B cell (primary cell): Measurements from ENCODE around the gene LRRC73. TPM values are rescaled to one million over a fixed set of nuclear protein-coding genes. Genes with fewer than 3 reads are reported as not detected.
A peak's percentile ranks its signal among the peaks of the same experiment; 100 is the strongest.

Experiments
- ATAC-seq: fragments of 200-7000 bp; cut with Tn5 transposase; one replicate; pipeline ENCODE4 v1.10.0; 2021; ENCODE audit warnings: low read depth, mild to moderate bottlenecking, moderate number of reproducible peaks, moderate library complexity
- CTCF ChIA-PET: fragments of 350-600 bp; sonication (Branson Sonifier 250); formaldehyde crosslinking; loops from one replicate; lab custom pipeline; 2021; ENCODE audit warnings: antibody characterized with exemption, inconsistent platforms; lab: Charles Lee
- POLR2A ChIA-PET: fragments of 350-600 bp; sonication (Branson Sonifier 250); formaldehyde crosslinking; loops from one replicate; lab custom pipeline; 2021; ENCODE audit warnings: antibody characterized with exemption; lab: Charles Lee
- DNase-seq: peaks from one replicate; pipeline ENCODE4 v3.0.0; 2013
- H2AFZ ChIP-seq: 2 replicates; pipeline ENCODE4 v1.6.1; 2012; ENCODE audit warnings: mild to moderate bottlenecking, low read depth, low read length; ENCODE audit not compliant: insufficient read depth, poor library complexity, severe bottlenecking
- H3K27ac ChIP-seq, 2 donors: 1 replicate in 1 of 2; 2 replicates in 1 of 2; pipeline ENCODE4 v1.5.1; 2012 to 2013; ENCODE audit warnings: low read length in 2 of 2, mild to moderate bottlenecking in 2 of 2, moderate library complexity in 1 of 2
- H3K27me3 ChIP-seq, 4 experiments: fragments of 200-600 bp in 1 of 4; sonication (generic) in 1 of 4; replicated peaks in 1 of 4; 1 replicate in 2 of 4; 2 replicates in 2 of 4; pipeline versions ENCODE4 v1.6.1 to v1.7.0; 2013 to 2016; ENCODE audit warnings: low read length in 3 of 4, mild to moderate bottlenecking in 2 of 4, mixed read lengths in 1 of 4, moderate library complexity in 1 of 4; ENCODE audit not compliant: insufficient read depth in 4 of 4, control insufficient read depth in 3 of 4; ENCODE audit errors: control extremely low read depth in 1 of 4
- H3K36me3 ChIP-seq, 2 experiments: replicated peaks in 1 of 2; 1 replicate in 1 of 2; 2 replicates in 1 of 2; pipeline versions ENCODE4 v1.6.1 to v1.7.1; 2013; ENCODE audit warnings: low read length in 1 of 2; ENCODE audit not compliant: insufficient read depth in 2 of 2, control insufficient read depth in 1 of 2; ENCODE audit errors: control extremely low read depth in 1 of 2, extremely low read depth in 1 of 2
- H3K4me1 ChIP-seq, 2 donors: fragments of 200-600 bp in 1 of 2; sonication (generic) in 1 of 2; 1 replicate in 1 of 2; 2 replicates in 1 of 2; pipeline versions ENCODE4 v1.5.1 to v1.6.1; 2013 to 2017; ENCODE audit warnings: low read length in 2 of 2; ENCODE audit not compliant: control insufficient read depth in 2 of 2, insufficient read depth in 2 of 2
- H3K4me2 ChIP-seq: replicated peaks from 2 replicates; pipeline ENCODE3; 2012; ENCODE audit warnings: mild to moderate bottlenecking, low read depth, low read length; ENCODE audit not compliant: poor library complexity, severe bottlenecking
- H3K4me3 ChIP-seq, 5 experiments: fragments of 200-600 bp in 1 of 5; sonication (generic) in 1 of 5; 1 replicate in 3 of 5; 2 replicates in 2 of 5; pipeline versions ENCODE4 v1.5.1 to v1.7.0; 2011 to 2016; ENCODE audit warnings: low read length in 4 of 5, mild to moderate bottlenecking in 4 of 5, low read depth in 2 of 5, control low read depth in 1 of 5, moderate library complexity in 1 of 5; ENCODE audit not compliant: insufficient read depth in 1 of 5; ENCODE audit errors: control extremely low read depth in 1 of 5, extremely low read depth in 1 of 5
- H3K79me2 ChIP-seq: fragments of 200-600 bp; sonication (generic); one replicate; pipeline ENCODE4 v1.6.0; 2016; ENCODE audit warnings: low read length; ENCODE audit not compliant: control insufficient read depth, insufficient read depth
- H3K9ac ChIP-seq: fragments of 200-600 bp; sonication (generic); 2 replicates; pipeline ENCODE4 v1.6.1; 2017; ENCODE audit warnings: mild to moderate bottlenecking, low read length, moderate library complexity
- H3K9me3 ChIP-seq, 3 donors: one replicate each; pipeline versions ENCODE4 v1.6.1 to v1.7.1; 2013; ENCODE audit warnings: low read length in 2 of 3; ENCODE audit not compliant: control insufficient read depth in 2 of 3, insufficient read depth in 1 of 3; ENCODE audit errors: control extremely low read depth in 1 of 3
- H4K20me1 ChIP-seq: 2 replicates; pipeline ENCODE4 v1.6.0; 2012; ENCODE audit warnings: mild to moderate bottlenecking, low read length; ENCODE audit not compliant: insufficient read depth, control insufficient read depth, poor library complexity, severe bottlenecking
- H3K27ac Mint-ChIP-seq: one replicate; pipeline ENCODE4 v1.8.0; 2021; ENCODE audit warnings: mixed read lengths
- H3K27me3 Mint-ChIP-seq: one replicate; pipeline ENCODE4 v1.8.0; 2021; ENCODE audit warnings: mixed read lengths
- H3K4me1 Mint-ChIP-seq: one replicate; pipeline ENCODE4 v1.8.0; 2021; ENCODE audit warnings: mixed read lengths
- H3K4me3 Mint-ChIP-seq: one replicate; pipeline ENCODE4 v1.8.0; 2021; ENCODE audit warnings: mixed read lengths
- H3K9me3 Mint-ChIP-seq: one replicate; pipeline ENCODE4 v1.8.0; 2022; ENCODE audit warnings: mixed read lengths; ENCODE audit not compliant: insufficient read depth
- EZH2 ChIP-seq: IDR thresholded peaks from 2 replicates; pipeline ENCODE4 v1.6.1; 2012; ENCODE audit warnings: borderline replicate concordance, low read depth, mild to moderate bottlenecking, moderate library complexity, low read length; ENCODE audit not compliant: insufficient read depth, poor library complexity, severe bottlenecking
- WGBS: methylation state at CpG from one replicate; pipeline ENCODE4 v1.1.5; 2013; ENCODE audit warnings: missing lambda C conversion rate; ENCODE audit not compliant: insufficient coverage; 5-methylcytosine and 5-hydroxymethylcytosine counted together
- intact Hi-C: fragments of 100-400 bp; cut with micrococcal nuclease; formaldehyde crosslinking; loops from one replicate; pipeline ENCODE4 v1.10.0; 2022
- polyA plus RNA-seq: library from polyadenylated mRNA; depleted of rRNA; stranded (reverse); fragments of >200 nt; gene quantifications from 2 replicates; pipeline ENCODE4 v1.2.3, GENCODE V29; 2012
- total RNA-seq, 2 donors: library from RNA; stranded (reverse); fragments of 120-200 nt in 1 of 2; gene quantifications; 1 replicate in 1 of 2; 2 replicates in 1 of 2; pipeline versions ENCODE4 v1.2.3 to v1.2.4, GENCODE V29; 2013 to 2022
- TF ChIP-seq, protein P1 (sequence below): fragments of 200-600 bp; IDR thresholded peaks from one replicate; pipeline ENCODE4 v1.8.0; 2022; ENCODE audit warnings: antibody characterized with exemption, mild to moderate bottlenecking

Gene LRRC73
- total and polyA plus RNA-seq, 2 donors (not counting 1 experiment from before 2014, with no cell fraction given) = 0.06 to 0.99 TPM

DNA sequence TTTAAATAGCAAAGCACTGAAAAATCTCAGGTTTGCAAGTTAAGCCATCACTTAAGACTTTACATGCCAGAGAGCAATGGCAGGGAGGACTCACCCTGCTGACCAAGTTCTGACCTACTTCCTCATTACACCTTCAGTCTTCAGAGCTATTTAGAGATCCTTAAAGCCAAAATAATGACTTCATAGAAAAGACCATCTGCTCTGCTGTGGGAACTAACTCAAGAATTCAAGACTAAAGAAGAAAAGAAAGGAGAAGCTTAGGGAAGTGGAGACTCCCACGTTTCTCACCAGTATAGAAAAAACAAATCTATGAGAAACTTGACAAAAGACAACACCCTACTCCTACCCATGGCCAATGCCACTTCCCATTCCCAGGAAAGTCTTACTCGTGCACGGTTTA is 37.1 kb upstream of the LRRC73 start:
- no peak for DNase-seq
- Histone ChIP-seq H3K9ac (no peak overlapping the region), H2AFZ (no peak overlapping the region), H3K4me1 (no peaks in the 10 kb centered on the region), H3K4me3 (no peak overlapping the region), H3K36me3 (peaks cover 6 to 64% of the 10 kb centered on the region in 2 experiments), H3K9me3 (no peaks in the 10 kb centered on the region), H3K27ac (peak overlapping the region; percentile 21 to 56), H3K79me2 (no peaks in the 10 kb centered on the region), H3K4me2 (no peak overlapping the region), H3K27me3 (no peaks in the 10 kb centered on the region), H4K20me1 (no peaks in the 10 kb centered on the region)
- H3K4me3 Mint-ChIP-seq = no peak overlapping the region
- WGBS = 100% methylated on average over 2 of the region's 3 CpGs
- H3K27ac Mint-ChIP-seq = peak overlapping the region; percentile 22
- no peak for ATAC-seq
- intact Hi-C loops = no loop called here
- no peaks in the 10 kb centered on the region for H3K9me3 Mint-ChIP-seq
- H3K27me3 Mint-ChIP-seq = no peaks in the 10 kb centered on the region
- peaks cover 3% of the 10 kb centered on the region for H3K4me1 Mint-ChIP-seq
- TF ChIP-seq, protein P1, sequence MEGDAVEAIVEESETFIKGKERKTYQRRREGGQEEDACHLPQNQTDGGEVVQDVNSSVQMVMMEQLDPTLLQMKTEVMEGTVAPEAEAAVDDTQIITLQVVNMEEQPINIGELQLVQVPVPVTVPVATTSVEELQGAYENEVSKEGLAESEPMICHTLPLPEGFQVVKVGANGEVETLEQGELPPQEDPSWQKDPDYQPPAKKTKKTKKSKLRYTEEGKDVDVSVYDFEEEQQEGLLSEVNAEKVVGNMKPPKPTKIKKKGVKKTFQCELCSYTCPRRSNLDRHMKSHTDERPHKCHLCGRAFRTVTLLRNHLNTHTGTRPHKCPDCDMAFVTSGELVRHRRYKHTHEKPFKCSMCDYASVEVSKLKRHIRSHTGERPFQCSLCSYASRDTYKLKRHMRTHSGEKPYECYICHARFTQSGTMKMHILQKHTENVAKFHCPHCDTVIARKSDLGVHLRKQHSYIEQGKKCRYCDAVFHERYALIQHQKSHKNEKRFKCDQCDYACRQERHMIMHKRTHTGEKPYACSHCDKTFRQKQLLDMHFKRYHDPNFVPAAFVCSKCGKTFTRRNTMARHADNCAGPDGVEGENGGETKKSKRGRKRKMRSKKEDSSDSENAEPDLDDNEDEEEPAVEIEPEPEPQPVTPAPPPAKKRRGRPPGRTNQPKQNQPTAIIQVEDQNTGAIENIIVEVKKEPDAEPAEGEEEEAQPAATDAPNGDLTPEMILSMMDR = no peak
- no peak for TF ChIP-seq EZH2
- ChIA-PET POLR2A (no interaction called here), CTCF (no interaction called here)

DNA sequence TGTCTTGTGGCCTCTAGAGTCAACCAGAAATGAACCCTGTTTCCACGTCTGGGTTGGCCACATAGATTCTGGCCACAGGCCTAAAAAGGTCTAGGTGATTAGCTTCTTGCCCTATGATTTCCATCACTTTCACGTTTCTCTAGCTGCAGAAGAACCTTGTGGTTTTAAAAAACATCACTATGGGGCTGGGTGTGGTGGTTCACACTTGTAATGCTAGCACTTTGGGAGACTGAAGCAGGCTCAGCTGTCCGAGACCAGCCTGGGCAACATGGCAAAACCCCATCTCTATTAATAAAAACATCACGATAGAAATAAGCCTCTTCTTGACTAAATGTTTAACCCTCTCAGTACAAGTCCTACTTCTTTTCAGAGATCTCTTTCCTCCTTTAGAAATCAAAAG is 34.3 kb upstream of the LRRC73 start:
- no CpG with 5 or more reads among the region's 4 CpGs for WGBS
- no peak overlapping the region for H3K4me3 ChIP-seq
- H3K9me3 Mint-ChIP-seq = no peaks in the 10 kb centered on the region
- TF ChIP-seq, protein P1 = no peak
- no peak for TF ChIP-seq EZH2
- ChIA-PET CTCF (no interaction called here), POLR2A (no interaction called here)
- no peaks in the 10 kb centered on the region for H3K27me3 ChIP-seq
- DNase-seq (no peak), ATAC-seq (peak; percentile 33)
- H3K27me3 Mint-ChIP-seq = no peaks in the 10 kb centered on the region
- no peak overlapping the region for H3K4me3 Mint-ChIP-seq
- H3K36me3 ChIP-seq = peaks cover 0 to 57% of the 10 kb centered on the region in 2 experiments
- H3K27ac ChIP-seq = no peak overlapping the region
- no peaks in the 10 kb centered on the region for H3K9me3 ChIP-seq
- H4K20me1 ChIP-seq = no peaks in the 10 kb centered on the region
- no peaks in the 10 kb centered on the region for H3K79me2 ChIP-seq
- H3K4me2 ChIP-seq = no peak overlapping the region
- no peak overlapping the region for H2AFZ ChIP-seq
- H3K4me1 Mint-ChIP-seq = peaks cover 6% of the 10 kb centered on the region
- H3K27ac Mint-ChIP-seq = no peak overlapping the region
- no peaks in the 10 kb centered on the region for H3K4me1 ChIP-seq
- intact Hi-C loops = no loop called here
- no peak overlapping the region for H3K9ac ChIP-seq
